Smooth muscle cell (in vitro differentiated cells): Measurements from ENCODE around the gene DRAXIN. TPM values are rescaled to one million over a fixed set of nuclear protein-coding genes. Genes with fewer than 3 reads are reported as not detected.

Experiments used
- DNase-seq: peaks from one replicate; lab custom pipeline; 2025; ENCODE audit not compliant: unreplicated experiment; lab: John Stamatoyannopoulos, UW
- H2AFZ ChIP-seq: fragments of 200-600 bp; sonication (generic); 2 replicates; pipeline ENCODE4 v1.6.0; 2016; ENCODE audit warnings: antibody characterized with exemption, low read depth, mild to moderate bottlenecking
- H3F3A ChIP-seq: fragments of 200-600 bp; sonication (generic); 2 replicates; pipeline ENCODE4 v1.6.0; 2017; ENCODE audit warnings: antibody characterized with exemption, low read depth
- H3K27ac ChIP-seq: fragments of 200-600 bp; sonication (generic); 2 replicates; pipeline ENCODE4 v1.5.1; 2016; ENCODE audit warnings: low read depth, mild to moderate bottlenecking
- H3K27me3 ChIP-seq: fragments of 200-600 bp; sonication (generic); 2 replicates; pipeline ENCODE4 v1.6.1; 2016; ENCODE audit warnings: low read depth, mild to moderate bottlenecking
- H3K36me3 ChIP-seq: fragments of 200-600 bp; sonication (generic); 2 replicates; pipeline ENCODE4 v1.5.1; 2016; ENCODE audit warnings: low read depth
- H3K4me1 ChIP-seq: fragments of 200-600 bp; sonication (generic); 2 replicates; pipeline ENCODE4 v1.5.1; 2016; ENCODE audit warnings: low read depth
- H3K4me2 ChIP-seq: fragments of 200-600 bp; sonication (generic); 2 replicates; pipeline ENCODE4 v1.6.0; 2016; ENCODE audit warnings: mild to moderate bottlenecking
- H3K4me3 ChIP-seq: fragments of 200-600 bp; sonication (generic); 2 replicates; pipeline ENCODE4 v1.5.1; 2016; ENCODE audit warnings: mild to moderate bottlenecking
- H3K79me2 ChIP-seq: fragments of 200-600 bp; sonication (generic); 2 replicates; pipeline ENCODE4 v1.6.0; 2016; ENCODE audit warnings: low read depth, mild to moderate bottlenecking
- H3K9ac ChIP-seq: fragments of 200-600 bp; sonication (generic); 2 replicates; pipeline ENCODE4 v1.6.0; 2016; ENCODE audit warnings: low read depth
- H3K9me3 ChIP-seq: fragments of 200-600 bp; sonication (generic); replicated peaks from 2 replicates; pipeline ENCODE4 v1.5.1; 2016; ENCODE audit warnings: low read depth
- H4K20me1 ChIP-seq: fragments of 200-600 bp; sonication (generic); 2 replicates; pipeline ENCODE4 v1.6.0; 2016; ENCODE audit warnings: low read depth
- WGBS: methylation state at CpG from one replicate; pipeline ENCODE4 v1.1.7; 2016; ENCODE audit warnings: low lambda C conversion rate; 5-methylcytosine and 5-hydroxymethylcytosine counted together
- polyA plus RNA-seq: library from polyadenylated mRNA; unstranded; fragments of >200 nt; fragmentation: Nextera tagmentation; extraction: Ambion mirVana; gene quantifications from 2 replicates; pipeline ENCODE4 v1.2.1, GENCODE V29; 2016
- total RNA-seq: library from RNA; depleted of rRNA; stranded (reverse); fragments of >200 nt; gene quantifications from 2 replicates; pipeline ENCODE4 v1.2.3, GENCODE V29; 2014
- TF ChIP-seq, protein P1 (sequence below): fragments of 200-600 bp; sonication (generic); IDR thresholded peaks from 2 replicates; pipeline ENCODE4 v1.5.1; 2017; ENCODE audit warnings: borderline replicate concordance, mild to moderate bottlenecking, antibody characterized with exemption; ENCODE audit not compliant: insufficient read depth, poor library complexity, severe bottlenecking

The DRAXIN gene
- total and polyA plus RNA-seq, 2 experiments from 2014 or later, result 0.09 to 0.15 TPM

DNA sequence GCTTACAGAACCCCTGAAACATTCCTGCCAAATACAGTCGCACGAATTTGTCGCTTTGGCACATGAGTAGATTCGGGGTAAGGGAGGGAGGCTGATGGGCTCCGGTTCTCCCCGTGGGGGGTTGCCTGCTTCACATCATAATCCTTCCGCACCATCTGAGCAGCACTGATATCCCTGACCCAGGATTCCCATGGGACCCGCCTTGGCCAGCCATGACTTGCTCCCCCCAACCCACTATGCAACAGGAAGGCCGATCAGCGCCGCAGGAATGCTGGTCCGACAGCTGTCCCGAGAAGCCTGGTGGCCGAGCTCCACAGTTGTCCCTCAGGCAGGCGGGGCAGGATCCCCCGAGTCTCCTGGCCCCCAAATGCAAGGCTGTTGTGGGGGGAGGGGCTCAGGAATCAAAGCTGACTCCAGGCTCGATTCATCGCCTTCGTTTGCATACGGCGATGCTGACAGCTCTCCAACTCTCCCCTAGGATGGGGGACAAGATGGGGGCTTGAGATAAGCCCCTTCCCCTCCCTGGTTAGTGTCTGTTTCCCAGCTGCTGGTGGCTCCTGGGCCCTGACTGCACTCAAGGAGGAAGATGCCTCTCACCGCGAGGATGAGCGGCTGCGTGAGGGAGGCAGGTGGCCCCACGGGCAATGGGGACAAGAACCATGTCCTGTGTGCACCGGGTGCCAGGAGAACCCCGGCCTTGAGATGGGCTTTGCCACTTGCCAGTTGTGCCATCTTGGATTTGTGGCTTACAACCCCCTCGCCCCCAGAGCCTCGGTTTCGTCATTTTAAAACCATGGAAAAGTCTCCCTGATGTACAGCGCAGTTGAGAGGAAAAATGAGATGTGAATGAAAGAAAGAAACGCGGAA, 9.3 kb downstream of the DRAXIN start:
- H3K27me3 ChIP-seq, result no peaks in the 10 kb centered on the region
- H3K9ac ChIP-seq, result no peak overlapping the region
- DNase-seq, result no peak
- no peaks in the 10 kb centered on the region for H3K36me3 ChIP-seq
- no peaks in the 10 kb centered on the region for H3F3A ChIP-seq
- peaks cover 15% of the 10 kb centered on the region for H3K4me1 ChIP-seq
- WGBS, result 77% methylated on average over 34 of the region's 34 CpGs
- H2AFZ ChIP-seq, result no peak overlapping the region
- TF ChIP-seq, protein P1, sequence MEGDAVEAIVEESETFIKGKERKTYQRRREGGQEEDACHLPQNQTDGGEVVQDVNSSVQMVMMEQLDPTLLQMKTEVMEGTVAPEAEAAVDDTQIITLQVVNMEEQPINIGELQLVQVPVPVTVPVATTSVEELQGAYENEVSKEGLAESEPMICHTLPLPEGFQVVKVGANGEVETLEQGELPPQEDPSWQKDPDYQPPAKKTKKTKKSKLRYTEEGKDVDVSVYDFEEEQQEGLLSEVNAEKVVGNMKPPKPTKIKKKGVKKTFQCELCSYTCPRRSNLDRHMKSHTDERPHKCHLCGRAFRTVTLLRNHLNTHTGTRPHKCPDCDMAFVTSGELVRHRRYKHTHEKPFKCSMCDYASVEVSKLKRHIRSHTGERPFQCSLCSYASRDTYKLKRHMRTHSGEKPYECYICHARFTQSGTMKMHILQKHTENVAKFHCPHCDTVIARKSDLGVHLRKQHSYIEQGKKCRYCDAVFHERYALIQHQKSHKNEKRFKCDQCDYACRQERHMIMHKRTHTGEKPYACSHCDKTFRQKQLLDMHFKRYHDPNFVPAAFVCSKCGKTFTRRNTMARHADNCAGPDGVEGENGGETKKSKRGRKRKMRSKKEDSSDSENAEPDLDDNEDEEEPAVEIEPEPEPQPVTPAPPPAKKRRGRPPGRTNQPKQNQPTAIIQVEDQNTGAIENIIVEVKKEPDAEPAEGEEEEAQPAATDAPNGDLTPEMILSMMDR, result no peak
- H3K4me3 ChIP-seq, result no peak overlapping the region
- H3K79me2 ChIP-seq, result no peaks in the 10 kb centered on the region
- H3K27ac ChIP-seq, result no peak overlapping the region
- H4K20me1 ChIP-seq, result no peaks in the 10 kb centered on the region
- H3K9me3 ChIP-seq, result no peaks in the 10 kb centered on the region
- H3K4me2 ChIP-seq, result no peak overlapping the region

DNA sequence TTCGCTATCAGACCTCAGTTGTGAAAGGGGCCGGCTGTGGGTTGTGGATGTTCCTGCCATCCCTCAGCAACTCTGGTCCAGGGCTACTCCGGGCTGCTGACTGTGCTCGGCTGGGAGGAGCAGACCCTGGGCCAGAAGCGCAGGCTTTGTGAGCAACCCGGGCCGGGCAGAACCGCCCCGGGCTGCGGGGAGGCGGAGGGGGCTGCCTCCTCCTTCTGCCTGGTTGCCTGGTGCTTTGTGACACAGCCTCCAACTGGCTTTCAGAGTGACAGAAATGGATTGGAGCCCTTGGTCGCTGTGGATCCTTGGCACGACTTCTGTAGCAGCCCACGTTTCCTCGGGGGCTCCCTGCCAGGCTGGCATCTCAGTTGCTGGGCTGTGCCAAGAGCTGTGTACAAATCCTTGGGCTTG, 10.0 kb downstream of the DRAXIN start:
- DNase-seq, result no peak
- H2AFZ ChIP-seq, result no peak overlapping the region
- no peak overlapping the region for H3K4me3 ChIP-seq
- no peaks in the 10 kb centered on the region for H3K9me3 ChIP-seq
- no peaks in the 10 kb centered on the region for H3K36me3 ChIP-seq
- TF ChIP-seq, protein P1, result no peak
- H3K27me3 ChIP-seq, result no peaks in the 10 kb centered on the region
- H3K4me2 ChIP-seq, result no peak overlapping the region
- no peaks in the 10 kb centered on the region for H3K79me2 ChIP-seq
- no peak overlapping the region for H3K27ac ChIP-seq
- H3K9ac ChIP-seq, result no peak overlapping the region
- H3K4me1 ChIP-seq, result peaks cover 15% of the 10 kb centered on the region
- WGBS, result 85% methylated on average over 15 of the region's 15 CpGs
- H3F3A ChIP-seq, result no peaks in the 10 kb centered on the region
- H4K20me1 ChIP-seq, result no peaks in the 10 kb centered on the region

DNA sequence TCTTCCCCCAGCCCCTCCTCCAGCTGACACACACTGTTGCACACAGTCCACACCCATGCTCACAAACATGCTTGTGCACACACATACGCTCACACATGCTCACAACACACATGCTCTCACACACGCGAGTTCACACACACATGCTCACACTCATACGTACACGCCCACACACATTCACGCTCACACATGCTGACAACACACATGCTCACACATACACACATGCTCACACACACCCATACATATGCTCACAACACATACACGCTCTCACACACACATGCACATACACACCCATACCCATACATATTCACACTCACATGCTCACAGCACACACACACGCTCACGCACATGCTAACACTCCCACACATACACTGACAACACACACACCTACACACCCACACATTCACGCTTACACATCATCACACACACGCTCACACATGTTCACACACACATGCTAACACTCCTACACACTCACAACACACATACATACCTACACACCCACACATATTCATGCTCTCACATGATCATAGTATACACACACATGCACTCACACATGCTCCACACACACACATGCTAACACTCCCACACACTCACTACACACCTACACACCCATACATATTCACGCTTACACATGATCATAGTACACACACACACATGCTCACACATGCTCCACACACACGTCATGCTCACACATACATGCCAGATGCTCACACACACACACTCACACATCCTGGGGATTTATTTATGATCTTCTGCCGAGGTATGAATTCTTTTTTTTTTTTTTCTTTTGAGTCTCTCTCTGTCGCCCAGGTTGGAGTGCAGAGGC, 10.7 kb downstream of the DRAXIN start:
- TF ChIP-seq, protein P1, result no peak
- no peak overlapping the region for H3K4me3 ChIP-seq
- no peak overlapping the region for H3K4me2 ChIP-seq
- no peaks in the 10 kb centered on the region for H4K20me1 ChIP-seq
- H3K36me3 ChIP-seq, result no peaks in the 10 kb centered on the region
- H2AFZ ChIP-seq, result no peak overlapping the region
- peaks cover 15% of the 10 kb centered on the region for H3K4me1 ChIP-seq
- 85% methylated on average over 15 of the region's 15 CpGs for WGBS
- H3K27me3 ChIP-seq, result no peaks in the 10 kb centered on the region
- no peaks in the 10 kb centered on the region for H3K9me3 ChIP-seq
- DNase-seq, result no peak
- H3F3A ChIP-seq, result no peaks in the 10 kb centered on the region
- no peaks in the 10 kb centered on the region for H3K79me2 ChIP-seq
- H3K27ac ChIP-seq, result no peak overlapping the region
- no peak overlapping the region for H3K9ac ChIP-seq
